HL-60 (cell line): ENCODE measurements around the gene SLBP.

Experiments
- DNase-seq, 2 experiments: peaks; one replicate each; pipeline ENCODE4 v3.0.0-alpha.2; 2010 to 2020; ENCODE audit warnings: low read depth in 1 of 2, low spot score in 1 of 2
- H3K27ac ChIP-seq: fragments of 250-450 bp; sonication (Bioruptor Pico); replicated peaks from 2 replicates; pipeline ENCODE4 v1.5.1; 2020; ENCODE audit warnings: mild to moderate bottlenecking, moderate library complexity
- H3K27me3 ChIP-seq: fragments of 250-450 bp; sonication (Bioruptor Pico); 2 replicates; pipeline ENCODE4 v1.5.1; 2021; ENCODE audit warnings: mild to moderate bottlenecking, moderate library complexity; ENCODE audit not compliant: insufficient read depth, poor library complexity, severe bottlenecking
- H3K4me3 ChIP-seq: replicated peaks from 2 replicates; pipeline ENCODE4 v1.5.1; 2011; ENCODE audit warnings: mild to moderate bottlenecking, control low read depth, low read length; ENCODE audit not compliant: insufficient read depth
- CTCF ChIP-seq: IDR thresholded peaks from one replicate; pipeline ENCODE4 v1.5.1; 2011; ENCODE audit warnings: low read length, control low read depth, inconsistent platforms; ENCODE audit not compliant: insufficient read depth
- GABPA ChIP-seq: IDR thresholded peaks from 2 replicates; pipeline ENCODE4 v1.6.1; 2012; ENCODE audit warnings: low read depth
- POLR2AphosphoS5 ChIP-seq: IDR thresholded peaks from 2 replicates; pipeline ENCODE4 v1.6.1; 2012; ENCODE audit warnings: low read depth
- REST ChIP-seq: IDR thresholded peaks from 2 replicates; pipeline ENCODE4 v1.6.1; 2012; ENCODE audit warnings: low read depth; ENCODE audit not compliant: insufficient replicate concordance
- SPI1 ChIP-seq: IDR thresholded peaks from 2 replicates; pipeline ENCODE4 v1.6.1; 2012; ENCODE audit warnings: low read depth, mild to moderate bottlenecking, borderline replicate concordance

Gene SLBP

GRCh38 chr4:1683261-1683735, 28.8 kb downstream of the SLBP start:
- Histone ChIP-seq H3K27me3 (peaks cover 2% of the 10 kb centered on the region), H3K27ac (no peak overlapping the region; the same call in 1 of the 2 replicates), H3K4me3 (peak overlapping the region; percentile 37)
- no peak for DNase-seq
- TF ChIP-seq GABPA (no peak), CTCF (no peak)

- DNase-seq = no peak
- no peak overlapping the region for H3K4me3 ChIP-seq
- TF ChIP-seq CTCF (no peak), REST (no peak), POLR2AphosphoS5 (no peak), GABPA (no peak), SPI1 (no peak)
- no peak overlapping the region for H3K27ac ChIP-seq
- peaks cover 2% of the 10 kb centered on the region for H3K27me3 ChIP-seq
Observed at GRCh38 chr4:1682860-1683259, 29.3 kb downstream of the SLBP start.

GRCh38 chr4:1678244-1678643, 33.9 kb downstream of the SLBP start:
- no peak for DNase-seq
- no peak overlapping the region for H3K27ac ChIP-seq
- H3K4me3 ChIP-seq = no peak overlapping the region
- peaks cover 2% of the 10 kb centered on the region for H3K27me3 ChIP-seq
- no peak for TF ChIP-seq REST
- TF ChIP-seq SPI1 = no peak
- TF ChIP-seq POLR2AphosphoS5 = no peak
- TF ChIP-seq CTCF = no peak
- no peak for TF ChIP-seq GABPA
